Fibroblast of skin of right biceps (primary cell): Measurements from ENCODE around the gene PIP5K1B.
"Not testable (repeated sequence)": the region's sequence is repeated elsewhere in the genome, so short reads cannot be mapped to it uniquely, and the experiment has no call there.

Source experiments
- DNase-seq: peaks from one replicate; pipeline ENCODE4 v3.0.0-alpha.2; 2013

PIP5K1B gene

DNA sequence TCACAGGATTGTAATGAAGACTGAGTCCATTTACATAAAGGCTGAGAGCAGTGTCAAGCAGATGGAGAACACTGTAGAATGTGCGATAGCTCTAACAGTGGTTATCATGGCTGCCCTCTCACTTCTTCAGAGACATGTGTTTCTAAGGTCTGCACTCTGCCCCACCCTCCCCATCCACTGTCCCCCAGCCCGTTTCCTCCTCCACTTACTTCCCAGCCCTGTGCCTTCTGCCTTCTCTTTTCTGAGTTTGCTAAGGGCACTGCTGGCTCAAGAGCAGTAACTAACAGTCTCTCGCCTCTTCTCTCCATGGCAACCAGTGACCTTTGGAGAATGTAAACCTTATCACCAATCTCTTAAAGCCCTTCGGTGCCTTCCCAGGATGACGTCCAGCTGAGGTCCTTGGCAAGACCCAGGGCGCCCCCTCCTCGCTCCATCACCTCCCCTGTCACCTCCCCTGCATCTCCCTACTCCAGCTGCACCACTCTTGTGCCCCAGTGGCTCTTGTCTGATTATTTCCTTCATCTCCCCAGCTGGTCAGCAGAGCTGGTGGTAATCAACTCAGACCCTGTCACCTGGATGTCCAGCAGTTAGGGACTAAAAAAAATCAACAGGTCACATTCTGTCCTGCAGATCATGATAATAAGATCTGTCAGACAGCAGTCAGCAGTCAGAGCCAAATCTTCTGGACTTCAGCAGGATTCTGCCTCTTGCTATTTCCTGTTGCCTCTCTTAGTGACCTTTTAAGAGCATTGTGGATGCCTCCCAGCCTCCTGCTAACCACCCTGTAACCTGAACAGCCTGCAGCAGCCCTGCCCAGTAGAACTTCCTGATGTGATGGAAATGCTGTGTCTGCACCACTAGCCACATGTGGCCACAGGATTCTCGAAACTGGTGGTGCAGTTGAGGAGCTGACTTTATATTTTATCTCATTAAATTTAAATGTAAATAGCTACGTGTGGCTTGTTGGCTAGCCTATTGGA is 339.5 kb downstream of the PIP5K1B start:
- DNase-seq, result peak; percentile 25

- DNase-seq, result no peak
Observed at GRCh38 chr9:69045821-69046220, 340.8 kb downstream of the PIP5K1B start.

DNA sequence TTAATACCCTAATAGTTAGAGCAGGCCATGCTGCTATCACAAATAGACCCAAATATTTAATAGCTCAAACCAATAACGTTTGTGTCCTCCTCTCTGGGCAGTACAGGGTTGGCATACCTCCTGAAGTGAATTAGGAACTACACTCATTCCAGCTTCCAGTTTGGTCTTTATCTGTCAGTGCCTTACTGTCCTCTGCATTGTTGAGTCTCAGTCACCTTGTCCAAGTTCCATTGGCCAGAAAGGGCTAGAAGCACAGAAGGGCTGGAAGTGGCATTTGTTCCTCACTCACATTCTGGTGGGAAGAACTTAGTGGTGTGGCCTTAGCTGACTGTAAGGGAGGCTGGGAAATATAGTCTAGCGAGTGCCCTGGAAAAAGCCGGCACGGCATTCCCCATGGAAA is 341.7 kb downstream of the PIP5K1B start:
- no peak for DNase-seq

DNA sequence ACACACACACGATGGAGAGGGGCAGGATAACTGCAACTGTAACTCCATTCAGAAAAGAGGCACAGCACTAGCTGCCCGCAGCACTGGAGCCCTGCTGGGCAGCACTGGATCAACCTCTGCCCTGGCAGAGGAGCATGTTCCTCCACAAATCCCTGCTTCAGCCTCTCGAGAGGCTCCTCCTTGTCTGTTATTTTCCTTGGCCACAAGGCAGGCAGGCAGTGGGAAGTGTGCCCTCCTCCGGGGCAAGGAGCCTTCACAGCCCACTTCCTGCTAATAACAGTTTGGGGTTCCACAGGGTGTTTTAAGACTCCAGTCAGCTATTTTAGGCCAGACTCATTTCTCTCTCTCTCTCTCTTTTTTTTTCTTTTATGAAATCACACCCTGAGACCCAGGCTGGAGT is 342.3 kb downstream of the PIP5K1B start:
- DNase-seq, result no peak

GRCh38 chr9:69049094-69049493 is 344.1 kb downstream of the PIP5K1B start:
- no peak for DNase-seq

- DNase-seq, result not testable (repeated sequence)
Observed at GRCh38 chr9:69050936-69051335, 345.9 kb downstream of the PIP5K1B start.

DNA sequence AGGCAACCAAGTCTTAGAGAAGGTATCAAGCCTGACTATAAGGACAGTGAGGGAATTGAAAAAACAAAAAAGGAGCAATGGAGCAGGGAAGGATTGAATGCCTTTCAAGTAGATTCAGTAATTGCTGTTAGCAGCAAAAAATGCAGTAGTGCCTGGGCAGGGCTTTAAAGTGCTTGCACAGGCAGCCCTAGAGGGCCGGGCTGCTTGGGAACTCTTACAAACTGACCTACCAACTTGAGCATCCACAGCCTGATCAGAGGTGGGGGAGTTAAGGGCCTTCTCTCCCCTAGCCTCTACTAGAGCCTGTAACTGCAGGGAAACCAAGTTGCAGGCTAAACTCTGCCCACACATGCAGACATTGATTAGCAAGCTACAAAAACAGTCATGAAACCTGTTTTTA is 349.9 kb downstream of the PIP5K1B start:
- no peak for DNase-seq

GRCh38 chr9:69056191-69056815 is 351.3 kb downstream of the PIP5K1B start:
- DNase-seq, result peak; percentile 12

DNA sequence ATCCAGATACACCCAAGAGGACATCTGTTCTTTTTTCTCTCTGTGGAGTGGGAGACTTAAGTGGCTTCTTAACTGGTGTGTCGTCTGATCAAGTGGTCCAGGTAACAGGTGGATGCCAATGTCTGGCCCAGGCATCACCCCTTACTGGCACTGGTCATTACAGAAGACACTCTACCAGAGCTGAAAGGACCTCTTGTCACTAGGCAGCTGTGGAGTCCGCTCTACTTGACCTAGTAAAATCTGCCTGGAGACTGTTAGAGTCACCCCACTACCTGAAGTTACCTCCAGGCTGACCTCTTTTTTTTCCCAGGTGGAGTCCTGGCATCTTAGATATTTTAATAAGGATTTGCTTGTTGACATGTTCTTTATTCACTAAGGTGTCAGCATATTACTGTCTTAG is 353.1 kb downstream of the PIP5K1B start:
- no peak for DNase-seq
